Measurements from ENCODE around the gene FAM20C.
A peak's percentile ranks its signal among the peaks of the same experiment; 100 is the strongest.

Gene FAM20C

GRCh38 chr7:266851-267840 is 74.8 kb downstream of the FAM20C start:
- no peak for DNase-seq

DNA sequence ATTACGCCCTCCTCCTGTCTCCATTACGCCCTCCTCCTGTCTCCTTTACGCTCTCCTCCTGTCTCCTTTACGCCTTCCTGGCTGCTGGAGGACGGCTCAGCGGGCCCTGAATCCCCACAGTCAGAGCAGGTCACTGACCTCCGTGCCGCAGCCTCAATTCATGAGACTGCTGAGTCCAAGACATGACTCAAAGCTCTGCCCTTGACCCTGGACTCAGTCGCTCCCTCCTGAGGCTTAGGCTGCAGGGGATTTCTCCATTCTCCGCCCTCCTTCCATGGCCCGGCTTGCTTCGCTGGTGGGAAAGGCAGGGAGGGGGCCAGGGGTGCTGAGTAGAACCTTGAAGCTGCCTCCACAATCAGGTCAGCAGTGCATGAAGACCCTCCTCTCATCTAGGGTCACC is 76.6 kb downstream of the FAM20C start:
- no peak for DNase-seq

GRCh38 chr7:269721-270120 is 77.3 kb downstream of the FAM20C start:
- no peak for DNase-seq

GRCh38 chr7:270351-270983 is 78.1 kb downstream of the FAM20C start:
- DNase-seq, result no peak

- peak in 5 of 58 donors; percentile 18 to 69 (median 37) for DNase-seq
Measured at GRCh38 chr7:271266-272107, 79.1 kb downstream of the FAM20C start.

GRCh38 chr7:272108-272615 is 79.8 kb downstream of the FAM20C start:
- no peak for DNase-seq

DNA sequence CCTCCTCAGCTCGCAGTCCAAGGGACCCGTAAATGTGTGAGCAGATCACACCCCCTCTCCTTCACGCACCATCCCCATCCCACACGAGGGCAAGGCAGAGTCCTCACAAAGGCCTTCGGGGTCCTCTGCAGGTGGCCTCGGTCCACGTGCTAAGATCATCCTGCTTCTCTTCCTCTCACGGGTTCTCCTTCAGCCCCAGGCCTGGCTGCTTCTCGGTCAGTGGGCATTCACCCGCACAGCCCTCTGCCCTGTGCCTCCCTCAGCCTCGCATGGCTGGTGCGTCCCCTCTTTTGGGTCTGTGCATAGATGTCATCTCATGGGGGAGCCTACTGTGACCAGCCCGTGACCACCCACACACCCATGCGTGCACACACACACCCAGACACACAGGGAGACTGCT is 80.3 kb downstream of the FAM20C start:
- DNase-seq, result no peak

GRCh38 chr7:273327-273726 is 81.0 kb downstream of the FAM20C start:
- DNase-seq, result no peak

- DNase-seq, result no peak
Measured at GRCh38 chr7:274266-274665, 81.9 kb downstream of the FAM20C start.

GRCh38 chr7:276230-276835 is 84.0 kb downstream of the FAM20C start:
- DNase-seq, result no peak

DNA sequence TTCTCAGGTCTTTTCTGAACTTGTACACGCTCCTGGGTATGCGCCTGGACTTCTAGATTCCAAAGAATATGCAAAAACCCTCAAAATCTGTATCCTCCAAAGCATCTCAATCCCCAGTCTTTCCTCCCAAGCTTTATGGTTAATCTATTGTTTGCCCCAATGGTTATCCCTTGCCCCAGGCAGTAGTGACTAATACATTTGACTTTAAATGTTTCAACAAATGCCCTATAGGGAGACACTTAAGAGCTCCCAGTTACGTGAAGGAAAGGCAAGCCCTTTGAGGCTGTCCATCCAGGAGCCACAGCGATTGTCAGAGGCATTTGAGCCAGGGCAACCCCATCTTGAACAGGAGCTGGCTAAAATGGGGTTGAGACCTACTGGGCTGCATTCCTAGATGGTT is 84.9 kb downstream of the FAM20C start:
- DNase-seq, result no peak

DNA sequence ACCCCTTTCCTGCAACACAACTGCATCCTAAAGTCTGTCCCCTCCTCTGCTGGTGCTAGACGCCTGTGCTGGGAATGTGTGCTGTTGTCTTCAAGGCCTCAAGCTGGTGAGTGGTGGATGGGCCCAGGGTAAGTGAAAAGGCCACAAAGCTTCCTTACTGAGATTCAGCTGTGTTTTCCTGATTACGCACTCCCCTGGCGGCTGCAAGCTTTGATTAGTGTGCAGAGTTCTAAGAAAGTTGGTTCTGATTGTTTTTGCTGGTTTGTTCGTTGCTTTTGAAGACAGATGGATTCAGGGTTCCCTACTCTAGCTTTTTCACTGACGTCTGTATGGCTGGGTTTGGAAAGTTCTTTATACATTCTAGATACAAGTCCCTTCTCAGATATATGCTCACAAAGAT is 85.7 kb downstream of the FAM20C start:
- no peak for DNase-seq

DNA sequence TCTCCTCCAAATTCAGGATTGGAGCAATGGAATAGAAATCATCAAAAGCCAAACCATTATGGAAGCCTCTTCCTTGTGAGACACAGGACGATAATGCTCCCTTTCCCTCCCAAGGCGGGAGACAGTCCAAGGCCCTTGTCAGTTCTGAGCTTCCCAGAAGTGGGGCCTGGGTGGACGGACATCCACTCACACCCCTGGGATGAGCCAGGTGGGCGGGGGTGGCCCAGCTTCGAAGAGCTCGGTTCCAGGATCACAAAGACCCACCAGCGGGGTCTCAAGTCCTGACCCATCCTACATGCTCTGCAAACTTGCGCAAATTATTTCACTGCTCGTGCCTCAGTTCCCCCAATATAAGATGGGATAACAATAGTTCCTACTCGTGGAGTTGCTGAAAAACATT is 87.5 kb downstream of the FAM20C start:
- DNase-seq, result no peak

- no peak for DNase-seq
Measured at GRCh38 chr7:280461-280860, 88.1 kb downstream of the FAM20C start.

DNA sequence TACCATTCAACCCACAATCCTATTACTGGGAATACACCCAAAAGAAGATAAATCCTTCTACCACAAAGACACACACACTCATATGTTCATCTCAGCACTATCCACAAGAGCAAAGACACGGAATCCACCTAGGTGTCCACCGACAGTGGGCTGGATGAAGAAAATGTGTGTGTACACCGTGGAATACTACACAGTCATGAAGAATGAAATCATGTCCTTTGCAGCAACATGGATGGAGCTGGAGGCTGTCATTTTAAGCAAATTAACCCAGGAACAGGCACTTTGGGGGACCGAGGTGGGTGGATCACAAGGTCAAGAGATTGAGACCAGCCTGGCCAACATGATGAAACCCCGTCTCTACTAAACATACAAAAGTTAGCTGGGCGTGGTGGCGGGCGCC is 89.3 kb downstream of the FAM20C start:
- DNase-seq, result no peak

DNA sequence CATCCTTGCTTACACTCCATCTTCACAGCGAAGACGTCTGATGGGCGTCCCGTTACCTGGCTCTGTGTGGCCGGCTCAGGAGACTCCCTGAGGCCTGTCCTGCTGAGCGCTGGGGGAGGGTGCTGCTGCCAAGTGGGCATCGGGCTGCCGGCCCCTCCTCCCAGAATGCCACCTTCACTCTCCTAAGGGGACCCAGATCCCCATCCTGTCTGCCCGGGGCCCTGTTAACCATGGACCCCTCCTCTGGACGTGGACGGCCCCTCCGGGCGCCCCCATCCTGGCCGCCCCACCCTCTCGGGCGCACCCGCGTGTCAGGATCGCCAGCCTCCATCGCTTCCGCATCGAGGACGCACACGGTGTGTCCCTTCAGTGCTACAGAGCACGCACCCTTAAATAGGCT is 90.2 kb downstream of the FAM20C start:
- no peak for DNase-seq

DNA sequence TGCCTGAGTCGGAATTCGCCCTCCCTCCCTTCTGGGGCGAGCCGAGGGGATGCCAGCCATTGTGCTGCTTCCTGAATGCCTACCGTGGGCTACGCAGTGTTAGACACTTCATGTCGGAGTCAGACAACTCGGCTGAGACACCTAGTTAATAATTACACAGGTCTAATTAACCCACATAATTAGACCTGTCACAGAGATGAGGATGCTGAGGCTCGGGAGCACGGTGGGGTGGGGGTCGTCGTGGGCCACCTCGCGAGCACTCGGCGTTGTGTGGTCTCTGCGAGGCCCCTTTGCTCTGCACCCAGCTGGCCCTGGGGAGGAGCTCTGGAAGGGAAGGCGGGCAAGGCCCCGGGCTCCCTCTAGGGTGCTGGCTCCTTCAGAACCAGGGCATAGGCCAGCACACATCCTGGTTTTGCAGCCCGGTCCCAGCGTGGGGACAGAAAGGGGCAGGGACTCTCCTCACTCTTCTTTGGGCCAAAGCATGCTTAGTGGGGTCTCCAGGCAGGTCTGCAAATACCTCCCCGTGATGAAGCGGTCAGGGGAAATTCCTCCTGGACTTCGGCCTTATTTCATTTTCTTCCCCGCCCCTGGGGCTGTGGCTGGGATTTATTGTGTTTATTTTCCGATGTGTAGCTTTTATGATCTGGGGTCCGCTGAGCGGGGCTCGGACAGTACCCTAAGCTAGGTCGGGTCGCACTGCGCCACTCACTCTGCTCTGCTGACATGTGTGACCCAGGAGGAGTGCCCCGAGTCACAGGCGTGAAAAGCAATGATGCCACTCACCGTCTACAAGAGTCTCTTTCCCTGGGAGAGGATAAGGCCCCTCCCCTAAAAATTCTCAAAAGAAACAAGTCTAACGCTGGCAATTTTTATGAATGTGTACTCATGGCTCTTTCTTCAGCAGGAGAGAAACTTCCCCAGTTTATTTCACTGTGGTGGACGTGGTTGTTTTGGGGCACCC is 92.7 kb downstream of the FAM20C start:
- no peak for DNase-seq

DNA sequence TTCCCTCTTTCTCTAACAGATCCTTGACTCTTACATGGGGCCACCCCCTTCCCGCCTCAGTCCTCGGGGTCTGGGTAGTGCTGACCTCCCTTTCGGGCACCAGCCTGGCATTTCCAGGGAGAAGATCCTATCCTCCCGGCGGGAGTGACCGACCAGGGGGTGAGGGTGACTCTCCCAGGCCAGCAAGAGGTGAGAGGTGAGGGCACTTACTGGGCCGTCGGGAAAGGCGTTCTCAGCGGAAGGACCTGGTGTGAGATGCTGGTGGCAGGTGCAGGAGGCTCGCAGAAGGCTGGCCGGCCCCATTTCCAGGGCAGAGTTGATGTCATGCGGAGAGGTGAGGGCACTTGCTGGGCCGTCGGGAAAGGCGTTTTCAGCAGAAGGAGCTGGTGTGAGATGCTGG is 93.4 kb downstream of the FAM20C start:
- DNase-seq, result no peak

DNA sequence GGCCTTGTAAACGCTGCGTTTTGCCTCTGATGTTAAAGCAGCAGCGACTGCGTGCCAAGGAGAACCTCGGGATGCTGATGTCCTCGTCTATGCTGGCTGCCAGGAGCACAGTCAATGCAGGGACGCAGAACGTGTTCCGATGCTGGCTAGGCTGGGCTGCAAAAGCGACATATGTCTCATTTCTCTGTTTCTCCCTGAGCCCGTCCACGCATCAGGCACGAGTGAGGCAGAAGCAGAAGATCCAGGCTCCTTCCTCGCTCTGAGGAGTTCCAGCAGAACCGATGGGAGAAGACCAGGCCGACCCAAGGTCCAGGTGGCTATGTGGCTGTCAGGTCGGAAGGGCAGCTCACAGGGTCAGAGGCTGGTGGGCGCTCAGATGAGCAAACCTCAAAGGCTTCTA is 93.9 kb downstream of the FAM20C start:
- peak in 1 of 58 donors; percentile 23 for DNase-seq

GRCh38 chr7:288671-289101 is 96.3 kb downstream of the FAM20C start:
- no peak for DNase-seq

Measured in anterior cingulate cortex (tissue), 58 donors.